GM23338 (cell line): ENCODE data around the gene RNF217. TPM values are rescaled to one million over a fixed set of nuclear protein-coding genes. Genes with fewer than 3 reads are reported as not detected.

ENCODE experiments used
- ATAC-seq: fragments of 200-7000 bp; cut with Tn5 transposase; 3 replicates; pipeline ENCODE4 v1.9.1; 2020
- DNase-seq: peaks from one replicate; pipeline ENCODE4 v3.0.0-alpha.2; 2015; ENCODE audit warnings: low spot score
- H2AFZ ChIP-seq: fragments of 200-600 bp; sonication (generic); 2 replicates; pipeline ENCODE4 v1.8.0; 2016; ENCODE audit warnings: antibody characterized with exemption, mild to moderate bottlenecking, moderate library complexity
- H3F3A ChIP-seq: fragments of 200-600 bp; sonication (generic); replicated peaks from 2 replicates; pipeline ENCODE4 v1.8.0; 2017; ENCODE audit warnings: antibody characterized with exemption, mixed run types, low read depth
- H3K27ac ChIP-seq: fragments of 200-600 bp; sonication (generic); 2 replicates; pipeline ENCODE4 v1.6.1; 2016; ENCODE audit warnings: low read depth
- H3K27me3 ChIP-seq: fragments of 200-600 bp; sonication (generic); 2 replicates; pipeline ENCODE4 v1.8.0; 2016; ENCODE audit warnings: mild to moderate bottlenecking, mixed run types, moderate library complexity; ENCODE audit not compliant: insufficient read depth
- H3K36me3 ChIP-seq: fragments of 200-600 bp; sonication (generic); 2 replicates; pipeline ENCODE4 v1.8.0; 2016; ENCODE audit warnings: mild to moderate bottlenecking; ENCODE audit not compliant: insufficient read depth
- H3K4me1 ChIP-seq: fragments of 200-600 bp; sonication (generic); 2 replicates; pipeline ENCODE4 v1.8.0; 2016; ENCODE audit warnings: mild to moderate bottlenecking, moderate library complexity; ENCODE audit not compliant: insufficient read depth
- H3K4me2 ChIP-seq: fragments of 200-600 bp; sonication (generic); 2 replicates; pipeline ENCODE4 v1.7.1; 2017; ENCODE audit warnings: mixed run types
- H3K4me3 ChIP-seq: fragments of 200-600 bp; sonication (generic); 2 replicates; pipeline ENCODE4 v1.6.1; 2016; ENCODE audit warnings: mixed run types
- H3K79me2 ChIP-seq: fragments of 200-600 bp; sonication (generic); replicated peaks from 2 replicates; pipeline ENCODE4 v1.8.0; 2017; ENCODE audit warnings: mild to moderate bottlenecking; ENCODE audit not compliant: insufficient read depth
- H3K9me2 ChIP-seq: fragments of 200-600 bp; sonication (generic); 2 replicates; pipeline ENCODE4 v1.8.0; 2017; ENCODE audit not compliant: insufficient read depth
- H4K20me1 ChIP-seq: fragments of 200-600 bp; sonication (generic); replicated peaks from 2 replicates; pipeline ENCODE4 v1.8.0; 2017; ENCODE audit warnings: mild to moderate bottlenecking; ENCODE audit not compliant: insufficient read depth
- H3K27ac Mint-ChIP-seq: 2 replicates; pipeline ENCODE4 v1.8.0; 2020; ENCODE audit warnings: inconsistent platforms, mild to moderate bottlenecking, moderate library complexity, mixed read lengths
- H3K27me3 Mint-ChIP-seq: 3 replicates; pipeline ENCODE4 v1.8.0; 2022; ENCODE audit warnings: low read depth, mild to moderate bottlenecking, moderate library complexity, mixed read lengths, inconsistent platforms; ENCODE audit not compliant: insufficient read depth, poor library complexity
- H3K36me3 Mint-ChIP-seq: 3 replicates; pipeline ENCODE4 v1.8.0; 2021; ENCODE audit warnings: low read depth, mild to moderate bottlenecking, inconsistent platforms, moderate library complexity, mixed read lengths
- H3K4me1 Mint-ChIP-seq: 3 replicates; pipeline ENCODE4 v1.8.0; 2020; ENCODE audit warnings: mild to moderate bottlenecking, inconsistent platforms, mixed read lengths
- H3K4me3 Mint-ChIP-seq: 3 replicates; pipeline ENCODE4 v1.8.0; 2021; ENCODE audit warnings: moderate library complexity, mild to moderate bottlenecking, inconsistent platforms, mixed read lengths
- H3K9me3 Mint-ChIP-seq: 3 replicates; pipeline ENCODE4 v1.8.0; 2020; ENCODE audit warnings: moderate library complexity, mild to moderate bottlenecking, inconsistent platforms, mixed read lengths
- CREB1 ChIP-seq: fragments of 250-450 bp; sonication (Bioruptor Pico); IDR thresholded peaks from 2 replicates; pipeline ENCODE4 v1.5.0; 2020; ENCODE audit warnings: low read depth, mild to moderate bottlenecking, moderate library complexity
- CTCF ChIP-seq, 2 experiments: fragments of 200-600 bp in 1 of 2; sonication (generic) in 1 of 2; conservative IDR thresholded peaks; 2 replicates each; pipeline versions ENCODE4 v1.5.1 to v1.6.1; 2016 to 2017; ENCODE audit warnings: antibody characterized with exemption in 2 of 2, low read depth in 2 of 2, mild to moderate bottlenecking in 2 of 2, moderate library complexity in 1 of 2
- ETS1 ChIP-seq: IDR thresholded peaks from 2 replicates; pipeline ENCODE4 v1.6.1; 2016; ENCODE audit warnings: antibody characterized with exemption
- EZH2 ChIP-seq: fragments of 200-600 bp; sonication (generic); IDR thresholded peaks from one replicate; pipeline ENCODE4 v1.8.0; 2017; ENCODE audit warnings: antibody characterized with exemption, mild to moderate bottlenecking, low read depth; ENCODE audit not compliant: unreplicated experiment
- EZH2phosphoT487 ChIP-seq: fragments of 200-600 bp; sonication (generic); IDR thresholded peaks from one replicate; pipeline ENCODE4 v1.8.1; 2018; ENCODE audit warnings: antibody characterized with exemption; ENCODE audit not compliant: unreplicated experiment
- JUNB ChIP-seq: IDR thresholded peaks from one replicate; pipeline ENCODE4 v1.6.1; 2016; ENCODE audit warnings: antibody characterized with exemption; ENCODE audit not compliant: unreplicated experiment
- NANOG ChIP-seq: IDR thresholded peaks from 2 replicates; pipeline ENCODE4 v1.6.1; 2016; ENCODE audit warnings: antibody characterized with exemption, borderline replicate concordance
- REST ChIP-seq: IDR thresholded peaks from one replicate; pipeline ENCODE4 v1.6.1; 2018; ENCODE audit warnings: antibody characterized with exemption; ENCODE audit not compliant: unreplicated experiment
- ZNF331 ChIP-seq: fragments of 250-450 bp; sonication (Bioruptor Pico); IDR thresholded peaks from 2 replicates; pipeline ENCODE4 v1.5.0; 2020; ENCODE audit warnings: low read depth, mild to moderate bottlenecking, moderate library complexity
- polyA plus RNA-seq: library from polyadenylated mRNA; unstranded; fragments of >200 nt; fragmentation: Nextera tagmentation; extraction: Ambion mirVana; gene quantifications from 2 replicates; pipeline ENCODE4 v1.2.1, GENCODE V29; 2016
- total RNA-seq: library from RNA; depleted of rRNA; stranded (reverse); fragments of >200 nt; shearing (Covaris generic); gene quantifications from 2 replicates; pipeline ENCODE4 v1.2.3, GENCODE V29; 2014

Gene RNF217
- total and polyA plus RNA-seq, 2 experiments from 2014 or later: 1.7 to 6.2 TPM

GRCh38 chr6:124927806-124928205 is 34.4 kb upstream of the RNF217 start:
- ATAC-seq (no peak), DNase-seq (no peak)
- peaks cover 3% of the 10 kb centered on the region; the same call in 1 of the 3 replicates for H3K36me3 Mint-ChIP-seq
- no peak overlapping the region for H3K4me3 Mint-ChIP-seq
- H3K27ac Mint-ChIP-seq: no peak overlapping the region
- Histone ChIP-seq H2AFZ (no peak overlapping the region), H3K36me3 (no peaks in the 10 kb centered on the region), H3K79me2 (no peaks in the 10 kb centered on the region), H3K27ac (no peak overlapping the region), H4K20me1 (no peaks in the 10 kb centered on the region), H3K4me2 (no peak overlapping the region), H3K4me1 (no peaks in the 10 kb centered on the region), H3K4me3 (no peak overlapping the region), H3K9me2 (0 out of 2 replicates have a peak, but pooled peaks cover 3% of the 10 kb centered on the region), H3F3A (no peaks in the 10 kb centered on the region), H3K27me3 (no peaks in the 10 kb centered on the region)
- H3K27me3 Mint-ChIP-seq: no peaks in the 10 kb centered on the region
- H3K9me3 Mint-ChIP-seq: no peaks in the 10 kb centered on the region; the same call in 2 of the 3 replicates
- no peaks in the 10 kb centered on the region for H3K4me1 Mint-ChIP-seq
- TF ChIP-seq EZH2: no peak
- TF ChIP-seq ETS1: no peak
- TF ChIP-seq REST: no peak
- no peak for TF ChIP-seq NANOG
- no peak for TF ChIP-seq CREB1 (CRISPR knock-in tag)

- Histone ChIP-seq H3K27ac (no peak overlapping the region), H3K4me2 (no peak overlapping the region), H3K4me1 (no peaks in the 10 kb centered on the region), H3K4me3 (no peak overlapping the region), H4K20me1 (no peaks in the 10 kb centered on the region), H3F3A (no peaks in the 10 kb centered on the region), H3K36me3 (no peaks in the 10 kb centered on the region), H3K27me3 (no peaks in the 10 kb centered on the region), H2AFZ (no peak overlapping the region), H3K9me2 (0 out of 2 replicates have a peak, but pooled peaks cover 3% of the 10 kb centered on the region), H3K79me2 (no peaks in the 10 kb centered on the region)
- Mint-ChIP-seq H3K27me3 (no peaks in the 10 kb centered on the region), H3K4me3 (no peak overlapping the region), H3K4me1 (no peaks in the 10 kb centered on the region), H3K9me3 (no peaks in the 10 kb centered on the region), H3K27ac (no peak overlapping the region), H3K36me3 (no peaks in the 10 kb centered on the region)
- no peak for ATAC-seq
- no peak for DNase-seq
- TF ChIP-seq JUNB (no peak), EZH2phosphoT487 (no peak), ZNF331 (CRISPR knock-in tag) (no peak), CTCF (conservative IDR thresholded peaks at IDR 0.05; ENCODE audit: low read depth in 2 of 2) (no peak), NANOG (no peak), REST (no peak)
Measured at GRCh38 chr6:124928851-124929250, 33.4 kb upstream of the RNF217 start.
